PFSK-1 (cell line): ENCODE data around the gene NEDD1.

ENCODE experiments used
- FOXP2 ChIP-seq: optimal IDR thresholded peaks from 2 replicates; pipeline ENCODE3; 2011; ENCODE audit warnings: borderline replicate concordance, control low read depth, inconsistent platforms; ENCODE audit not compliant: insufficient read depth; ENCODE audit errors: extremely low read length, extremely low read depth
- POLR2AphosphoS5 ChIP-seq: IDR thresholded peaks from 2 replicates; pipeline ENCODE4 v1.6.1; 2012; ENCODE audit warnings: low read depth, mild to moderate bottlenecking, control low read depth, low read length, moderate library complexity
- SIN3A ChIP-seq: IDR thresholded peaks from 2 replicates; pipeline ENCODE4 v1.6.1; 2012; ENCODE audit warnings: mild to moderate bottlenecking, low read length, moderate library complexity, borderline replicate concordance; ENCODE audit not compliant: insufficient read depth
- TAF1 ChIP-seq: IDR thresholded peaks from 2 replicates; pipeline ENCODE4 v1.6.1; 2012; ENCODE audit warnings: low read length, control low read depth, borderline replicate concordance; ENCODE audit not compliant: insufficient read depth
- TF ChIP-seq, protein P1 (sequence below), 2 experiments: IDR thresholded peaks; 2 replicates each; pipeline versions ENCODE4 v1.6.1 to v1.8.0; 2011 to 2012; ENCODE audit warnings: low read depth in 2 of 2, low read length in 2 of 2, control low read depth in 1 of 2, inconsistent platforms in 1 of 2, mild to moderate bottlenecking in 1 of 2, moderate library complexity in 1 of 2; ENCODE audit not compliant: insufficient read depth in 1 of 2

The NEDD1 gene

DNA sequence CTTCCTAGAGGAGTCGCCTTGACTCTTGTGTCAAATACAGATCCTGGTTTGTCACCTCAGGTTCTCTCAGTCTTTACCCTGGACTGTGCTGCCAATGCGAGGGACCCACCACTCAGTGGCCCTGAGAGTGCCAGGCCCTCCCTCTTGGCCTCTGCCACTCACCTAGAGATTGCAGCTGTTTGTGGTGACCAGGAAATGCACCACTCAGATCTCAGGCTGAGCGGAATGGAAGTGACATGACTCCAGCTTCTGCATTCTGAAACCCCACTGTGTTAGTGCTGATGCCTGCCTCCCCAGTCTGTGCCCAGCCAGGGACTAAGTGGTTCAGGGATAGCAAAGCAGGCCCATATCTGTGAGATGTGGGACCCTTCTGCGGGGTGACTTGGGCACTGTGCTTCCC lies 27.8 kb upstream of the NEDD1 start:
- no peak for TF ChIP-seq FOXP2
- no peak for TF ChIP-seq SIN3A
- TF ChIP-seq, protein P1, sequence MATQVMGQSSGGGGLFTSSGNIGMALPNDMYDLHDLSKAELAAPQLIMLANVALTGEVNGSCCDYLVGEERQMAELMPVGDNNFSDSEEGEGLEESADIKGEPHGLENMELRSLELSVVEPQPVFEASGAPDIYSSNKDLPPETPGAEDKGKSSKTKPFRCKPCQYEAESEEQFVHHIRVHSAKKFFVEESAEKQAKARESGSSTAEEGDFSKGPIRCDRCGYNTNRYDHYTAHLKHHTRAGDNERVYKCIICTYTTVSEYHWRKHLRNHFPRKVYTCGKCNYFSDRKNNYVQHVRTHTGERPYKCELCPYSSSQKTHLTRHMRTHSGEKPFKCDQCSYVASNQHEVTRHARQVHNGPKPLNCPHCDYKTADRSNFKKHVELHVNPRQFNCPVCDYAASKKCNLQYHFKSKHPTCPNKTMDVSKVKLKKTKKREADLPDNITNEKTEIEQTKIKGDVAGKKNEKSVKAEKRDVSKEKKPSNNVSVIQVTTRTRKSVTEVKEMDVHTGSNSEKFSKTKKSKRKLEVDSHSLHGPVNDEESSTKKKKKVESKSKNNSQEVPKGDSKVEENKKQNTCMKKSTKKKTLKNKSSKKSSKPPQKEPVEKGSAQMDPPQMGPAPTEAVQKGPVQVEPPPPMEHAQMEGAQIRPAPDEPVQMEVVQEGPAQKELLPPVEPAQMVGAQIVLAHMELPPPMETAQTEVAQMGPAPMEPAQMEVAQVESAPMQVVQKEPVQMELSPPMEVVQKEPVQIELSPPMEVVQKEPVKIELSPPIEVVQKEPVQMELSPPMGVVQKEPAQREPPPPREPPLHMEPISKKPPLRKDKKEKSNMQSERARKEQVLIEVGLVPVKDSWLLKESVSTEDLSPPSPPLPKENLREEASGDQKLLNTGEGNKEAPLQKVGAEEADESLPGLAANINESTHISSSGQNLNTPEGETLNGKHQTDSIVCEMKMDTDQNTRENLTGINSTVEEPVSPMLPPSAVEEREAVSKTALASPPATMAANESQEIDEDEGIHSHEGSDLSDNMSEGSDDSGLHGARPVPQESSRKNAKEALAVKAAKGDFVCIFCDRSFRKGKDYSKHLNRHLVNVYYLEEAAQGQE (IDR thresholded peaks at IDR 0.05; ENCODE audit: insufficient read depth in 1 of 2, low read depth in 2 of 2, low read length in 2 of 2), result no peak
- no peak for TF ChIP-seq POLR2AphosphoS5
- TF ChIP-seq TAF1, result no peak

GRCh38 chr12:96880220-96880619 lies 26.8 kb upstream of the NEDD1 start:
- TF ChIP-seq TAF1, result no peak
- TF ChIP-seq, protein P1 (IDR thresholded peaks at IDR 0.05; ENCODE audit: insufficient read depth in 1 of 2, low read depth in 2 of 2, low read length in 2 of 2), result no peak
- no peak for TF ChIP-seq FOXP2
- TF ChIP-seq SIN3A, result no peak
- TF ChIP-seq POLR2AphosphoS5, result no peak

DNA sequence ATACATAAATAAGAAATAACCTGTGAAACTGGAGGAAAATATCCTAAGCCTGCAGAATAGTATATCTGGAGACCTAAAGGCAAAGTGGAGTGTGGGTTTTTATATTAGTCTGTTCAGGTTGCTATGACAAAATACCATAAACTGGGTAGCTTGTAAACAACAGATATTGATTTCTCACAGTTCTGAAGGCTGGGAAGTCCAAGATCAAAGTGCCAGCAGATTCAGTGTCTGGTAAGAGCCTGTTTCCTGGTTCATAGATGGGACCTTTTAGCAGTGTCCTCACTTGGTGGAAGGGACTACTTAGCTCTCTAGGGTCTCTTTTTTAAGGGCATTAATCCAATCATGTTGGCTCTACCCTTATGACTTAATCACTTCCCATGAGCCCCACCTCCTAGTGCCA lies 25.4 kb upstream of the NEDD1 start:
- TF ChIP-seq SIN3A (no peak), TAF1 (no peak)
- TF ChIP-seq, protein P1 (IDR thresholded peaks at IDR 0.05; ENCODE audit: insufficient read depth in 1 of 2, low read depth in 2 of 2, low read length in 2 of 2), result no peak

DNA sequence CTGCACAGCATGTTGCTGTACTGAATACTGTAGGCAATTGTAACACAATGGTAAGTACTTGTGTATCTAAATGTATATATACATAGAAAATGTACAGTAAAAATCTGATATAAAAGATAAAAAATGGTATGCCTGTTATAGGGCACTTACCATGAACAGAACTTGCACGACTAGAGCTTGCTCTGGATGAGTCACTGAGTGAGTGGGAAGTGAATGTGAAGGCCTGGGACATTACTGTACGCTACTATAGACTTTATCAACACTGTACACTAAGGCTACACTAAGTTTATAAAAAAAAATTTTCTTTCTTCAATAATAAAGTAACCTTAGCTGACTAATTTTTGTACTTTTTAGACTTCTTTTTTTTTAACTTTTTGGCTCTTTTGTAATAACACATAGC lies 24.2 kb upstream of the NEDD1 start:
- no peak for TF ChIP-seq SIN3A
- TF ChIP-seq, protein P1 (IDR thresholded peaks at IDR 0.05; ENCODE audit: insufficient read depth in 1 of 2, low read depth in 2 of 2, low read length in 2 of 2), result no peak
- TF ChIP-seq FOXP2, result no peak
- no peak for TF ChIP-seq POLR2AphosphoS5
- TF ChIP-seq TAF1, result no peak

GRCh38 chr12:96883571-96883970 lies 23.5 kb upstream of the NEDD1 start:
- no peak for TF ChIP-seq FOXP2
- TF ChIP-seq, protein P1 (IDR thresholded peaks at IDR 0.05; ENCODE audit: insufficient read depth in 1 of 2, low read depth in 2 of 2, low read length in 2 of 2), result no peak
